Uterus (tissue), 2 donors: ENCODE measurements around the gene ZCCHC10.

ENCODE experiments used
- POLR2A ChIP-seq, 2 donors: fragments of 450-650 bp; IDR thresholded peaks; one replicate each; pipeline ENCODE4 v1.6.1; 2016; ENCODE audit warnings: antibody characterized with exemption in 2 of 2, mild to moderate bottlenecking in 1 of 2, moderate library complexity in 1 of 2
- TF ChIP-seq, protein P1 (sequence below), 4 experiments: fragments of 200-600 bp in 2 of 4; fragments of 450-650 bp in 2 of 4; sonication (generic) in 2 of 4; IDR thresholded peaks; one replicate each; pipeline ENCODE4 v1.5.1; 2016 to 2019; ENCODE audit warnings: antibody characterized with exemption in 4 of 4, mild to moderate bottlenecking in 2 of 4, moderate library complexity in 1 of 4

DNA sequence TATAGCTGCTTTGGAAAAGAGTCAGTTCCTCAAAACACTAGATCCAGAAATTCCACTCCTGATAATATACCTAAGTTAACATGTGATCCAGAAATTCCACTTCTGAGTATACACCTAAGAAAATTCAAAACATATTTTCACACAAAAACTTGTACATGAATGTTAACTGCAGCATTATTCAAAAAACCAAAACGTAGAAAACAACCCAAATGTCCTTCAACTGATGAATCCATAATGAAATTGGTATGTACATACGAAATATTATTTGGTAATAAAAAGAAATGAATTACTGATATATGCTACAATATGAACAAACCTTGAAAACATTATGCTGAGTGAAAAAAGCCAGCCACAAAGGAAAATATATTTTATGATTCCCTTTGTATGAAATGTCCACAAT is 46.4 kb downstream of the ZCCHC10 start:
- TF ChIP-seq, protein P1, sequence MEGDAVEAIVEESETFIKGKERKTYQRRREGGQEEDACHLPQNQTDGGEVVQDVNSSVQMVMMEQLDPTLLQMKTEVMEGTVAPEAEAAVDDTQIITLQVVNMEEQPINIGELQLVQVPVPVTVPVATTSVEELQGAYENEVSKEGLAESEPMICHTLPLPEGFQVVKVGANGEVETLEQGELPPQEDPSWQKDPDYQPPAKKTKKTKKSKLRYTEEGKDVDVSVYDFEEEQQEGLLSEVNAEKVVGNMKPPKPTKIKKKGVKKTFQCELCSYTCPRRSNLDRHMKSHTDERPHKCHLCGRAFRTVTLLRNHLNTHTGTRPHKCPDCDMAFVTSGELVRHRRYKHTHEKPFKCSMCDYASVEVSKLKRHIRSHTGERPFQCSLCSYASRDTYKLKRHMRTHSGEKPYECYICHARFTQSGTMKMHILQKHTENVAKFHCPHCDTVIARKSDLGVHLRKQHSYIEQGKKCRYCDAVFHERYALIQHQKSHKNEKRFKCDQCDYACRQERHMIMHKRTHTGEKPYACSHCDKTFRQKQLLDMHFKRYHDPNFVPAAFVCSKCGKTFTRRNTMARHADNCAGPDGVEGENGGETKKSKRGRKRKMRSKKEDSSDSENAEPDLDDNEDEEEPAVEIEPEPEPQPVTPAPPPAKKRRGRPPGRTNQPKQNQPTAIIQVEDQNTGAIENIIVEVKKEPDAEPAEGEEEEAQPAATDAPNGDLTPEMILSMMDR (IDR thresholded peaks at IDR 0.05), result no peak
- no peak for TF ChIP-seq POLR2A (IDR thresholded peaks at IDR 0.05)
